Activated CD8-positive, alpha-beta memory T cell treated with anti-CD3 and anti-CD28 coated beads for 1 hour (primary cell): ENCODE data around the gene ADGRL4.
"Not testable (repeated sequence)": the region's sequence is repeated elsewhere in the genome, so short reads cannot be mapped to it uniquely, and the experiment has no call there.

Experiments
- DNase-seq, 2 donors: peaks; one replicate each; pipeline ENCODE4 v3.0.0-alpha.2; 2020; ENCODE audit warnings: low read depth in 1 of 2; ENCODE audit errors: extremely low read depth in 1 of 2

Gene ADGRL4

GRCh38 chr1:79006564-79006963 is at the start of gene ADGRL4:
ADGRL4 (minus strand) TSS chr1:79006730; CDS start chr1:79006654, 76 bp downstream.
- no peak for DNase-seq

- DNase-seq = no peak
These were observed 49.3 kb upstream of the ADGRL4 start for GRCh38 chr1:79055856-79056255.

DNA sequence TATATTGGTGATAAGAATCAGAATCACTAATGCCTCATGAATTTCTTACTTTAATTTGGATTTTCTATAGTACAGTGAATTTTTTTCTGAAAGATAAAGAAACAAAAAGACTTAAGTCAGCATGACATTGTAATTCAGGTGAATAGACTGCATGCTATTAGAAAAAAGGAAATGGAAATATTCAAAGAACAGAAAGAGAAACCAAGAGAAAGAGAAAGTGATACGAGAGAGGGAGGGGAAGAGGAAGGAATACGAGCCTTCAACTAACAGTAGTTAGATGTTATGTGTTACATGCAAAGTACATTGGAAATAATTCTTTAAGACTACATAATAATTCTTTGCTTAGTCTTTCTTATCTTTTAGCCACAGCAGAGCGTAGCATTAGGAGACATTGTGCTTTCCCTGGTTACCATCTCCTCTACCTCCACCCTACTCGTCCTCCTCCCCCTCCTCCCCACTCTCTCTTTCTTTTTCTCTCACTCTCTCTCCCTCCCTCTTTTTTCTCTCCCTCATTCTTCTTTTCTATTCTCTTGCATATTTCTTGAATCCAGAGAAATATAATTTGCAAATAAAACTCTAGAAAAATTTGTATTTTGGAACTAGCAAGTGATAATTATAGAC is 46.4 kb upstream of the ADGRL4 start:
- no peak for DNase-seq

GRCh38 chr1:79044974-79045650 is 38.6 kb upstream of the ADGRL4 start:
- no peak for DNase-seq

GRCh38 chr1:79043506-79043905 is 37.0 kb upstream of the ADGRL4 start:
- no peak for DNase-seq

GRCh38 chr1:79042539-79042938 is 36.0 kb upstream of the ADGRL4 start:
- DNase-seq = no peak

- no peak for DNase-seq
These were observed 35.6 kb upstream of the ADGRL4 start for GRCh38 chr1:79042117-79042516.

- no peak for DNase-seq
These were observed 35.1 kb upstream of the ADGRL4 start for GRCh38 chr1:79041666-79042065.

- DNase-seq = no peak
These were observed 34.0 kb upstream of the ADGRL4 start for GRCh38 chr1:79040424-79041082.

- DNase-seq = no peak
These were observed 30.6 kb upstream of the ADGRL4 start for GRCh38 chr1:79037085-79037484.

DNA sequence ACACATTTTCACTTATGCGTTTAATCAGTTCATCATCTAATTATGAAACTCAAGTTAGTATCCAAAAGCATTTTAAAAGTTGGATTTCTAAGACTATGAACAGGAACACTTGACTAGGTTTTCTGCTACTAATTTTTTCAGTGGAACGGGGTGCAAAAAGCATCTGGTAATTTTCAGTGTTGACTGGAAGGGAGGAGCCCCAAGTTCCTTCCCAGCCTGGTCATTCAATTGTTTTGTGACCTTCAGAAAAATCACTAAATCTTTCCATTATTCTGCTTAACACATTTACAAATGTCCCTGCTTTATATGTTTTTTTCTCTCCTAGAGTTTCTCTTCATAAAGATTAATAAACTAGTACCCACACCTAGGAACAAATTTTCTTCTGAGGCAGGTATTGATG is 6.0 kb upstream of the ADGRL4 start:
- DNase-seq = no peak

DNA sequence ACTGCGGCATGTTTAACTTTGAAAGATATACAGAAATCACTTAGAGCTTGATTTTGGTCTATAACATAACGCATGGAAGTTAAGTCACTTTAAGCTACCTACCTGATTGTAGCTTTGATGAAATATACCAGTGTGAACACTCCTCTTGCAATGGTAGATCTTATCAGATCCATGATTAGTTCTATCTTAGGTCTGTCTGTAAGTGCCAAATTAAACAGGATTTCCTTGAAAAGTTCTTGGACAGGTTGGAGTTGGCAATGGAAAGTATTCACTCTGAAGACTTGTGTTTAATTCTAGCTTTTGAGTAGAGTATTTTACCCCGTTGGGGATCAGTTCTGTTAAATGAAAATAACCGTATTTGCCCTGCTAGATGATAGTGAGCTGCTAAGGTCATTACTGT is 4.1 kb upstream of the ADGRL4 start:
- DNase-seq = no peak

DNA sequence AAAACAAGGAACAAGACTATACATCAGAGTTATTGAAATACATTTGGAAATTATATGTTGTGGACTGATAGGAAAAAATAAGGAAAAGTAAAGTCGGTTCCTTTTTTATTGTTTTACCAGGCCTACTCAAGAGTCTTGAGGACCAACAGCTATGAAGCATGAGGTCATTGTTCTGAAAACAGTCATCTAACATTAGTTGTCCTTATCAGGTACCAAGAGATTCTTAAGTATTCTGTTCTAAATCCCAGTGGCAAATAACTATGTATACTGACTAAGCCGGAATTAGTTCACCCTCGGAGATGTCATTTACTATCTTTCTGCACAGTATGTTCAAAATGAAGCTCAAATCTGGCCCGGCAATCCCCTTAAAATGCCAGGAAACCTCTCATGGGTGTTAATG is 585 bp downstream of the ADGRL4 start:
- DNase-seq = no peak

GRCh38 chr1:79004916-79005315 is 1.6 kb downstream of the ADGRL4 start:
- DNase-seq = no peak

- DNase-seq = no peak
These were observed 9.7 kb downstream of the ADGRL4 start for GRCh38 chr1:78996791-78997190.

- DNase-seq = no peak
These were observed 19.5 kb downstream of the ADGRL4 start for GRCh38 chr1:78987042-78987441.

DNA sequence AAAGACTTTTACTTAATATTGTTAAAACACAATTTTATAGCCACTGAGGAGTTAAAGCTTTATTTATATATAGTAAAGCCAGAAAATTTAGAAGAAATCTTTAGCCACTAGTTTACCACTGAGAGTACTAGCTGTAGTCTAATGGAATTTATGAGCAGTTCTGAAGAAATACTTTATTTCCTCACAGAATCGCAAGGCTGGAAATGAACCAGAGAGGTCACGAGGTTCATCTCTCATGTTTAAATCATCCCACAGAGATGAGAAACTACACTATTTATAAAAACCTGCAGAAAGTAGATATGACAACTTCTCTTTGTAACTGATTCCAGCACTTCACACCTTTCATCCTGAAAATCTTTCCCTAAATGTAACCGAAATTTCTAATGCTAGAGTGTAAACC is 26.0 kb downstream of the ADGRL4 start:
- no peak for DNase-seq

DNA sequence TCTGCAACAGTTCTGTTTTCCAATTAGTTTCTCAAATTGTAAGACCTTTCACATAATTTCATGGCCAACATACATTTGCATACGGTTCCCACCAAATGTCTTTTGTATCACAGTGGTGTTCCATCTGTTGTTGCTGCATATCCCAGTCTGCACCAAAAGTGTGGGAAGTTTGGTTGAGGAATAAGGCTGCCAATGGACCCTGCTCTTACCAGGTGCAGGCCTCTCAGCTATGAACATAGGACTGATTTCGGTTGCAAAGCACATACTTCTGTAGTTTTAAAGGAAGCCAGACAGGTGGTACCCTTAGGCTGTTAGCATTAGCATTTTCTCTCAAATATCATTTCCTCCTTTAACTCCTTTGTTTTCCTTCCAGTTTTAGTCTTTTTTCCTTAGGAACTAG is 33.8 kb downstream of the ADGRL4 start:
- DNase-seq = no peak

DNA sequence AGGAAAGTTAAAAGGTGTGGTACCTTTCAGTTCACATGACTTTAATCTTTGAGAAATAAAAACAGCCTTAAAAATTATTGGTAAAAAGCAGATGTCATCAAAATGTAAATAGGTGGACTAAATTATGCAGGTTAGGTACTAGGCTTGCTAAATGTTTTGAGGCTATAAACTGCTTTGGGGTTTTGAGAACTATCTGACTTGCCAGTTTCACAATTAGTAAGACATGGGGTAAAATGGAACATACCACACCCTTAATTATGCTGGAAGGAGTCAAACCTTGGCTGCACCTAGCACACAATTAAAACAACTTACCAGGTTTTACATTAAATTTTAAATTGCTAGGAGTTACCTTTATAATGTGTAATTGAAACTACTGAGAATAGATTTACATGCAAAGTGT is 39.4 kb downstream of the ADGRL4 start:
- not testable (repeated sequence) for DNase-seq

DNA sequence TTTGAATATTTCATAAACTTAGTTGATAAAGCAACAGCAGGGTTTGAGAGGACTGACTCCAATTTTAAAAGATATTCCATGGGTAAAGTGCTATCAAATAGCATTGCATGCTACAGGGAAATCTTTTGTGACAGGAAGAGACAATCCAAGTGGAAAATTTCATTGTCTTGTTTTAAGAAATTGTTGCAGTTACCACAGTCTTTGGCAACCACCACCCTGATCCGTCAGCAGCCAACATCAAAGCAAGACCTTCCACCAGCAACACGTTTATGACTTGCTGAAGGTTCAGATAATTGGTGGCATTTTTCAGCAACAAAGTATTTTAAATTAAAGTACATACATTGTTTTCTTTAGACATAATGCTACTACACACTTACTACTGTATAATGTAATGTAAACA is 47.8 kb downstream of the ADGRL4 start:
- DNase-seq = no peak

GRCh38 chr1:78950826-78951225 is 55.7 kb downstream of the ADGRL4 start:
- no peak for DNase-seq

GRCh38 chr1:78949227-78949626 is 57.3 kb downstream of the ADGRL4 start:
- no peak for DNase-seq
